HepG2 (cell line): ENCODE data around the gene VWA5B1. TPM values are rescaled to one million over a fixed set of nuclear protein-coding genes. Genes with fewer than 3 reads are reported as not detected.

Source experiments
- ATAC-seq: fragments of 200-7000 bp; cut with Tn5 transposase; 3 replicates; pipeline ENCODE4 v1.9.1; 2020; ENCODE audit warnings: mild to moderate bottlenecking, moderate library complexity
- BruUV-seq: library from RNA; stranded (reverse); fragments of 400-500 nt; replicated peaks from 2 replicates; lab custom pipeline; 2021; lab: Mats Ljungman, UMichigan
- CTCF ChIA-PET: fragments of 300-600 bp; formaldehyde crosslinking; extraction: SDS; loops from one replicate; lab custom pipeline; 2021; ENCODE audit warnings: low total read pairs, inconsistent platforms, low intra/inter-chr PET ratio; lab: Yijun Ruan, JAX
- POLR2A ChIA-PET: fragments of 350-600 bp; sonication (Branson Sonifier 250); formaldehyde crosslinking; loops from one replicate; lab custom pipeline; 2020; ENCODE audit warnings: antibody characterized with exemption, inconsistent platforms; lab: Yijun Ruan, JAX
- DNase-seq: peaks from one replicate; pipeline ENCODE4 v3.0.0-alpha.2; 2015; ENCODE audit warnings: low spot score
- FAIRE-seq: peaks from 3 replicates; lab custom pipeline; 2011; peaks lifted over from hg19 to GRCh38; lab: Jason Lieb, UNC
- H2AFZ ChIP-seq: one replicate; pipeline ENCODE4 v1.6.1; 2011; ENCODE audit warnings: low read length, inconsistent platforms
- H3K27ac ChIP-seq: fragments of 300-600 bp; 3 replicates; pipeline ENCODE4 v1.8.0; 2011; ENCODE audit warnings: mixed run types, mild to moderate bottlenecking, mixed read lengths, low read length, inconsistent platforms; ENCODE audit not compliant: insufficient read depth; ENCODE audit errors: extremely low read length
- H3K27me3 ChIP-seq, 2 experiments: fragments of 200-600 bp in 1 of 2; 2 replicates in 1 of 2; 3 replicates in 1 of 2; pipeline versions ENCODE4 v1.6.0 to v1.8.0; 2011; ENCODE audit warnings: low read length in 2 of 2, mild to moderate bottlenecking in 2 of 2, moderate library complexity in 2 of 2, inconsistent platforms in 1 of 2; ENCODE audit not compliant: insufficient read depth in 2 of 2, control insufficient read depth in 1 of 2
- H3K36me3 ChIP-seq, 2 experiments: fragments of 200-600 bp in 1 of 2; replicated peaks in 1 of 2; 2 replicates in 1 of 2; 3 replicates in 1 of 2; pipeline versions ENCODE4 v1.5.1 to v1.8.0; 2011; ENCODE audit warnings: low read length in 2 of 2, inconsistent platforms in 1 of 2; ENCODE audit not compliant: insufficient read depth in 2 of 2, control insufficient read depth in 1 of 2
- H3K4me1 ChIP-seq: 2 replicates; pipeline ENCODE4 v1.5.1; 2012; ENCODE audit warnings: low read length, inconsistent platforms; ENCODE audit not compliant: insufficient read depth
- H3K4me2 ChIP-seq: 2 replicates; pipeline ENCODE4 v1.6.0; 2011; ENCODE audit warnings: low read depth, low read length, inconsistent platforms
- H3K4me3 ChIP-seq, 3 experiments: fragments of 200-600 bp in 1 of 3; sonication (generic), shearing (Covaris generic) in 1 of 3; replicated peaks in 1 of 3; 2 replicates each; pipeline ENCODE4 v1.5.1; 2011 to 2016; ENCODE audit warnings: low read length in 3 of 3, inconsistent platforms in 2 of 3, low read depth in 2 of 3, mild to moderate bottlenecking in 2 of 3, control low read depth in 1 of 3, mixed read lengths in 1 of 3; ENCODE audit not compliant: insufficient read depth in 1 of 3
- H3K79me2 ChIP-seq: one replicate; pipeline ENCODE4 v1.6.1; 2011; ENCODE audit warnings: low read length, inconsistent platforms; ENCODE audit not compliant: insufficient read depth
- H3K9ac ChIP-seq: 2 replicates; pipeline ENCODE4 v1.6.0; 2011; ENCODE audit warnings: mild to moderate bottlenecking, low read depth, low read length, inconsistent platforms; ENCODE audit not compliant: insufficient read depth
- H3K9me3 ChIP-seq: 2 replicates; pipeline ENCODE4 v1.5.1; 2012; ENCODE audit warnings: mild to moderate bottlenecking, low read length
- H4K20me1 ChIP-seq: 2 replicates; pipeline ENCODE4 v1.6.0; 2011; ENCODE audit warnings: inconsistent platforms, mild to moderate bottlenecking, low read length, moderate library complexity; ENCODE audit not compliant: insufficient read depth
- HES4 ChIP-seq: sonication (generic); formaldehyde crosslinking; IDR thresholded peaks from 2 replicates; pipeline ENCODE4 v1.9.0; 2021; ENCODE audit warnings: mild to moderate bottlenecking, missing genetic modification reagents, borderline replicate concordance
- HOXA7 ChIP-seq: sonication (generic); formaldehyde crosslinking; IDR thresholded peaks from 2 replicates; pipeline ENCODE4 v1.8.1; 2022; ENCODE audit warnings: mild to moderate bottlenecking, missing genetic modification reagents, moderate library complexity
- RXRB ChIP-seq: IDR thresholded peaks from 2 replicates; pipeline ENCODE4 v1.6.1; 2016; ENCODE audit warnings: borderline replicate concordance, missing genetic modification reagents, missing compliant biosample characterization
- TBP ChIP-seq: sonication (generic); formaldehyde crosslinking; IDR thresholded peaks from 2 replicates; pipeline ENCODE4 v1.5.0; 2020; ENCODE audit warnings: missing genetic modification reagents
- ZMYM3 ChIP-seq: sonication (generic); formaldehyde crosslinking; IDR thresholded peaks from 2 replicates; pipeline ENCODE4 v1.5.1; 2020; ENCODE audit warnings: mild to moderate bottlenecking, missing genetic modification reagents
- ZNF496 ChIP-seq: sonication (generic); formaldehyde crosslinking; IDR thresholded peaks from 2 replicates; pipeline ENCODE4 v1.8.1; 2023; ENCODE audit warnings: mild to moderate bottlenecking, moderate library complexity, missing genetic modification reagents; ENCODE audit not compliant: insufficient replicate concordance
- WGBS: methylation state at CpG from one replicate; pipeline ENCODE4 v1.1.6; 2017; ENCODE audit warnings: low lambda C conversion rate; 5-methylcytosine and 5-hydroxymethylcytosine counted together
- in situ Hi-C: cut with HindIII; loops from 2 replicates; pipeline ENCODE4 v1.10.0; 2017; ENCODE audit warnings: low pct_unique_long_range_greater_than_20kb; ENCODE audit not compliant: extremely low pct_ligation_motif_present
- intact Hi-C: fragments of 100-400 bp; cut with micrococcal nuclease; formaldehyde crosslinking; loops from one replicate; pipeline ENCODE4 v1.10.0; 2022; ENCODE audit not compliant: unreplicated experiment
- polyA plus RNA-seq, 8 experiments: library from polyadenylated mRNA; depleted of rRNA in 3 of 8; stranded (reverse) in 7 of 8; unstranded in 1 of 8; fragments of >200 nt; fragmentation: Illumina TruSeq in 4 of 8; extraction: Trizol in 4 of 8; gene quantifications; 2 replicates each; pipeline versions ENCODE4 v1.2.1 to v1.2.3, GENCODE V29; 2011 to 2016; ENCODE audit warnings: low read depth in 4 of 8, missing spikeins in 1 of 8, mixed read lengths in 1 of 8; ENCODE audit not compliant: insufficient read depth in 1 of 8
- total RNA-seq, 5 experiments: library from RNA; depleted of rRNA; stranded (reverse); fragments of >200 nt; fragmentation: Illumina TruSeq; extraction: Trizol; gene quantifications; 2 replicates each; pipeline ENCODE4 v1.2.3, GENCODE V29; 2016; ENCODE audit warnings: low read depth in 1 of 5
- TF ChIP-seq, protein P1 (sequence below): sonication (generic); formaldehyde crosslinking; IDR thresholded peaks from 2 replicates; pipeline ENCODE4 v1.8.0; 2022; ENCODE audit warnings: missing genetic modification reagents, mild to moderate bottlenecking, moderate library complexity, borderline replicate concordance
- TF ChIP-seq, protein P2 (sequence below): sonication (generic); formaldehyde crosslinking; IDR thresholded peaks from 2 replicates; pipeline ENCODE4 v1.5.0; 2020; ENCODE audit warnings: mild to moderate bottlenecking, missing genetic modification reagents

VWA5B1 gene
- total and polyA plus RNA-seq, 2 of the 13 experiments (the other 11 are each of a cell fraction or from before 2014, with no cell fraction given): not detected

- 32% methylated on average over 4 of the region's 4 CpGs for WGBS
- CTCF ChIA-PET: interaction anchor here (1.9 kb wide), 1 partner anchor 117 kb away, joined by 20 read pairs; no protein-coding TSS in a partner anchor
- in situ Hi-C loops: no loop called here
- TF ChIP-seq, protein P1, sequence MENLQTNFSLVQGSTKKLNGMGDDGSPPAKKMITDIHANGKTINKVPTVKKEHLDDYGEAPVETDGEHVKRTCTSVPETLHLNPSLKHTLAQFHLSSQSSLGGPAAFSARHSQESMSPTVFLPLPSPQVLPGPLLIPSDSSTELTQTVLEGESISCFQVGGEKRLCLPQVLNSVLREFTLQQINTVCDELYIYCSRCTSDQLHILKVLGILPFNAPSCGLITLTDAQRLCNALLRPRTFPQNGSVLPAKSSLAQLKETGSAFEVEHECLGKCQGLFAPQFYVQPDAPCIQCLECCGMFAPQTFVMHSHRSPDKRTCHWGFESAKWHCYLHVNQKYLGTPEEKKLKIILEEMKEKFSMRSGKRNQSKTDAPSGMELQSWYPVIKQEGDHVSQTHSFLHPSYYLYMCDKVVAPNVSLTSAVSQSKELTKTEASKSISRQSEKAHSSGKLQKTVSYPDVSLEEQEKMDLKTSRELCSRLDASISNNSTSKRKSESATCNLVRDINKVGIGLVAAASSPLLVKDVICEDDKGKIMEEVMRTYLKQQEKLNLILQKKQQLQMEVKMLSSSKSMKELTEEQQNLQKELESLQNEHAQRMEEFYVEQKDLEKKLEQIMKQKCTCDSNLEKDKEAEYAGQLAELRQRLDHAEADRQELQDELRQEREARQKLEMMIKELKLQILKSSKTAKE (CRISPR knock-in tag): no peak
- no peak for TF ChIP-seq RXRB
- TF ChIP-seq, protein P2, sequence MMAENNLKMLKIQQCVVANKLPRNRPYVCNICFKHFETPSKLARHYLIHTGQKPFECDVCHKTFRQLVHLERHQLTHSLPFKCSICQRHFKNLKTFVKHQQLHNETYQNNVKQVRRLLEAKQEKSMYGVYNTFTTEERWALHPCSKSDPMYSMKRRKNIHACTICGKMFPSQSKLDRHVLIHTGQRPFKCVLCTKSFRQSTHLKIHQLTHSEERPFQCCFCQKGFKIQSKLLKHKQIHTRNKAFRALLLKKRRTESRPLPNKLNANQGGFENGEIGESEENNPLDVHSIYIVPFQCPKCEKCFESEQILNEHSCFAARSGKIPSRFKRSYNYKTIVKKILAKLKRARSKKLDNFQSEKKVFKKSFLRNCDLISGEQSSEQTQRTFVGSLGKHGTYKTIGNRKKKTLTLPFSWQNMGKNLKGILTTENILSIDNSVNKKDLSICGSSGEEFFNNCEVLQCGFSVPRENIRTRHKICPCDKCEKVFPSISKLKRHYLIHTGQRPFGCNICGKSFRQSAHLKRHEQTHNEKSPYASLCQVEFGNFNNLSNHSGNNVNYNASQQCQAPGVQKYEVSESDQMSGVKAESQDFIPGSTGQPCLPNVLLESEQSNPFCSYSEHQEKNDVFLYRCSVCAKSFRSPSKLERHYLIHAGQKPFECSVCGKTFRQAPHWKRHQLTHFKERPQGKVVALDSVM: no peak
- no peak for TF ChIP-seq HES4 (CRISPR knock-in tag)
- no peak for TF ChIP-seq ZNF496 (CRISPR knock-in tag)
- TF ChIP-seq TBP (CRISPR knock-in tag): no peak
- no peak for TF ChIP-seq ZMYM3 (CRISPR knock-in tag)
- TF ChIP-seq HOXA7 (CRISPR knock-in tag): no peak
- TF ChIP-seq, all 625 proteins: peak for 0
- no peak overlapping the region for H3K27ac ChIP-seq
- FAIRE-seq (no peak), DNase-seq (no peak), ATAC-seq (no peak)
- H3K4me3 ChIP-seq: no peak overlapping the region
- H3K27me3 ChIP-seq: peaks cover 0 to 18% of the 10 kb centered on the region in 2 experiments; a peak in 2 of 5 replicates
- no peaks in the 10 kb centered on the region for H3K4me1 ChIP-seq
- H4K20me1 ChIP-seq: no peaks in the 10 kb centered on the region
- H2AFZ ChIP-seq: no peak overlapping the region
- POLR2A ChIA-PET: no interaction called here
- no TSS peak for BruUV-seq
- H3K9ac ChIP-seq: no peak overlapping the region
- no peaks in the 10 kb centered on the region for H3K79me2 ChIP-seq
- H3K36me3 ChIP-seq: no peaks in the 10 kb centered on the region
- intact Hi-C loops: no loop called here
- no peaks in the 10 kb centered on the region for H3K9me3 ChIP-seq
- H3K4me2 ChIP-seq: no peak overlapping the region
Measured at GRCh38 chr1:20376171-20376570, 85.5 kb downstream of the VWA5B1 start.
